GM19328 (cell line): ENCODE measurements around the gene MYPOP.

ENCODE experiments used
- ATAC-seq: cut with Tn5 transposase; IDR thresholded peaks from one replicate; pipeline ENCODE4 v1.9.1; 2021; ENCODE audit warnings: mild to moderate bottlenecking, moderate library complexity; ENCODE audit not compliant: unreplicated experiment

The MYPOP gene

GRCh38 chr19:45901912-45902650, at the start of gene MYPOP:
TSS of gene MYPOP (minus strand) at chr19:45902613. CDS start at chr19:45901773, 840 bp downstream.
- no peak for ATAC-seq

GRCh38 chr19:45947926-45948325, 45.5 kb upstream of the MYPOP start:
- ATAC-seq, result no peak

GRCh38 chr19:45940515-45940805, 38.0 kb upstream of the MYPOP start:
- no peak for ATAC-seq

GRCh38 chr19:45939792-45940514, 37.5 kb upstream of the MYPOP start:
- no peak for ATAC-seq

GRCh38 chr19:45938733-45939319, 36.4 kb upstream of the MYPOP start:
- ATAC-seq, result no peak

GRCh38 chr19:45935267-45935666, 32.9 kb upstream of the MYPOP start:
- no peak for ATAC-seq

GRCh38 chr19:45934551-45935230, 32.3 kb upstream of the MYPOP start:
- no peak for ATAC-seq

- no peak for ATAC-seq
These were observed 31.3 kb upstream of the MYPOP start for GRCh38 chr19:45933759-45934158.

- no peak for ATAC-seq
These were observed 28.6 kb upstream of the MYPOP start for GRCh38 chr19:45931055-45931454.

- no peak for ATAC-seq
These were observed 26.8 kb upstream of the MYPOP start for GRCh38 chr19:45929247-45929646.

- ATAC-seq, result no peak
These were observed 25.3 kb upstream of the MYPOP start for GRCh38 chr19:45927565-45928261.

GRCh38 chr19:45924891-45925447, 22.6 kb upstream of the MYPOP start:
- ATAC-seq, result no peak

GRCh38 chr19:45922281-45922680, 19.9 kb upstream of the MYPOP start:
- ATAC-seq, result no peak

GRCh38 chr19:45920458-45920857, 18.0 kb upstream of the MYPOP start:
- no peak for ATAC-seq

- ATAC-seq, result no peak
These were observed 17.3 kb upstream of the MYPOP start for GRCh38 chr19:45919678-45920077.

- no peak for ATAC-seq
These were observed 16.3 kb upstream of the MYPOP start for GRCh38 chr19:45918721-45919120.

GRCh38 chr19:45917421-45918091, 15.1 kb upstream of the MYPOP start:
- no peak for ATAC-seq

- ATAC-seq, result no peak
These were observed 11.7 kb upstream of the MYPOP start, which contains the start of gene NANOS2 for GRCh38 chr19:45913874-45914830. TSS of gene NANOS2 (minus strand) at chr19:45914778. CDS start at chr19:45914693, 85 bp downstream.

GRCh38 chr19:45911291-45911690, 8.9 kb upstream of the MYPOP start:
- no peak for ATAC-seq
